ENCODE measurements around the gene RASA3.

The RASA3 gene

DNA sequence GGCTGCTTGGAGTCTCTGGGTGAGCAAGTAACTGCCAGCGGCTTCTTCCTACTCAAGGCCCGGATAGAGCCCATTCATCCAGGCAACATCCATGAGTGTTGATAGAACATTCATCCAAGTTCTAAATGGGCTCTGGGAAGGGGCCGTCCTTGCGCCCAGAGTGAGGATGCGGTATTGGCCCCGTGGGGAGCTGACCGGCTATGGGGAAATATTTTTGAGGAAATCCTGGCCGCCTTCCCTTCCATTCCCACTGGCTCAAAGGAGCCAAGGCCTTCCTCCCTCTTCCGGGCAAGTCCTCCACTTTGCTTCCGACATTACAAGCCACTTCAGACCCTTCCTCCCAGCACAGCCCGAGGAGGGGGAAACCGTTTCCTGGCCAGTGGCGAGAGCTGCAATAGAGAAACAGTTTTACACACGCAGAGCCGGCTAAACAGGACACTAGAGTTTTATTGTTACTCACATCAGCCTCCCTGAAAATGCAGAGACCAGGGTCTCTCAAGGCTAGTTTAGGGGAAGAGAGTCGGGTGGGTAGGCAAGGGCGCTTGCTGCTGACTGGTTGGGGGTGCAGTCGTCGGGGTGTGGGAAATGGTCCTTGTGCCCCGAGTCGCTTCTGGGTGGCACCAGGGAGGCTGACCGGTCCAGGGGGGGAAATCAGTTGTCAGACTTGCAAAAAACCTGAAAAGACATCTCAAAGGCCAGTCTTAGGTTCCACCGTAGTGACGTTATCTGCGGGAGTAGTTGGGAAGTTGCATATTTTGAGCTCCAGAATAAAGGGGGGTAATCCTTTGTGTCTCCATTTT is 196.1 kb downstream of the RASA3 start:
- DNase-seq (ENCODE audit: low read depth) = no peak

DNA sequence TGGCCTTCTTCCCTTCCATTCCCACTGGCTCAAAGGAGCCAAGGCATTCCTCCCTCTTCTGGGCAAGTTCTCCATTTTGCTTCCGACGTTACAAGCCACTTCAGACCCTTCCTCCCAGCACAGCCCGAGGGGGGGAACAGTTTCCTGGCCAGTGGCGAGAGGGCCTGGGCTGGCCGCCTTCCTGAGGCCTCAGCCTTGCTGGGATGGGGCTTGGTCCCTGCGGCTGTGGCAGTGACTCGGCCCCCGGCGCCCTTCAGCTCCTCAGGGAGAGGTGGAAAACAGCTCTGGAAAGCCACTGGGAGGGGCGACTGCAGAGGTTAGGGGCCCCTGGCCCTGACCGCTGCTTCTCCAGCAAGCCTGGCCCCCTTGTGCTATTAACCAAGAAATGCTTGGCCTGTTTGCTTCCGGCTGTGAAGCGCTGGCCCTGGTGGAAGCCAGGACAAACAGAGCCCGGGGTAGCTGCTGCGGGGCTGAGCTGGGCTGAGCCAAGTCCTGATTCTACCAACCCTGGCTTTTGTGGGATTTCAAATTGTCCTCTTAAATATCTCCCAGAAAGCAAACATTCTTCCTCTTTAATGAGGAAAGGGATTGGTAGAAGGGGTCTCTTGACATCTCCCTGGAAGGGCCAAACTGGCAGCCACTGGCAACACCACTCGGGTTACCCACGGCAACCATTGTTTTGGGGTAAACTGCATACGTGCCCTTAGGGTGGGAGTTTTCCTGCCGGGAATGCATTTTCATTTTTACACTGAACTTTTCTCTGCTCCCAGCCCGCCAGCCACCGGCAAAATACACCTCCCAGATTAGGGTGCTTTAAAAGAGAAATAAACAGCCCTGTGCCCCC is 197.2 kb downstream of the RASA3 start:
- no peak for DNase-seq (ENCODE audit: low read depth)

DNA sequence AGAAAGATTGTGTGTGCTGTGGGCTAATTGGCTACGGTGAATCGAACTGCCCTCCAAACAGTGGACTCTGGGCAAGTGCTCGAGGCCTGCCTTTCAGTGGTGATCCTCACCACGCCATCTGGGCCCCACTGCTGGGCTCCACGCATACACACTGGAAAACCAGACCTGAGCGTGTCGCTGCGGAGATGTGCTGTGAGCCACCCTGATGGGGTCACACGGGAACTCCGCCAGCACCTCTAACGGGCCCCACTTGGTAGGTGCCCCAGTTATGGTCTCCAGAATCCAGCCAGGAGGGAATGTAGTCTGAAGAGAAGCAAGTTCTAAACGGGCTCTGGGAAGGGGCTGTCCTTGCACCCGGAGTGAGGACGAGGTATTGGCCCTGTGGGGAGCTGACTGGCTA is 197.8 kb downstream of the RASA3 start:
- DNase-seq (ENCODE audit: low read depth) = no peak

DNA sequence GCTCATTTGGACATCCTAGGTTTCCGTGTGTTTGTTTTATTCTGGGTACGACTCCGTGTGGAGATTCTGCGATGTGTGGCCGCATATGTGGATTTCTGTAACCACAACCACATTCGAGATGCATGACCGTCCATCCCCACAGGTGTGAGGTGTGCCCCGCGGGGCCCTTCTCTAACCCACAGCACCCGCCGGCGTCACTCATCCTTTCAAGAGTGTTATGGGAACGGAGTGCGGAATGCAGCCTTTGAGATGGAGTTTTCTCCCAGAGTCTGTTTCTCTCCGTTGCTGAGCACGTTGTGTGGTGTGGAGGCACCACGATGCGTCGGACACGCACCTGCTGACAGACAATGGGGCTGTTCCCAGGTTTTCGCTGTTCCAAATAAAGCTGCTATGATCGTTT is 198.5 kb downstream of the RASA3 start:
- DNase-seq (ENCODE audit: low read depth) = no peak

DNA sequence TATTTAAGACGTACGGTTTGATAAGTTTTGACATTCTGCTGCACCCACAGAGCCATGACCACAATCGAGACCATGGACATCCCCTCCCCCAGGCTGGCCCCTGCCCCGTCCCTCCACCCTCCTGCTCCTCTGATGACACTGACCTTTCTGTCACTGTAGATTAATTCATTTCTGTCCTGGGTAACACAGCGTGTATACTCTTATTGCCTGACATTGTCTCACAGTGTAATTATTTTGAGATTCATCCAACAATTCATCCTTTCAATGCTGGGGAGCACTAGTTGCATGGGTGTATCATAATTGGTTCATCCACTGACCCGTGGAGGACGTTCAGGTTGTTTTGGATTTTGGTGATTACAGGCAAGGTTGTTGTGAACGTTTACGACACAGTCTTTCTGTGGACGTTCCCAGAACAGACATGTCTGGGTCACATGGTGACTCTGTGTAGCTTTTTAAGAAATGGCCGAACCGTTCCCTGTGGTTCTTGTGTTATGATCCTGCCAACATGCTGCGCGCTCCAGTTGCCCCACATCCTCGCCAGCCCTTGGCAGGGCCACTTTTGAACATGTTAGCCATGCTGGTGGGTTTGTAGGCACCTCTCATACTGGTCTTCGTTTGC is 200.5 kb downstream of the RASA3 start:
- DNase-seq (ENCODE audit: low read depth) = no peak

DNA sequence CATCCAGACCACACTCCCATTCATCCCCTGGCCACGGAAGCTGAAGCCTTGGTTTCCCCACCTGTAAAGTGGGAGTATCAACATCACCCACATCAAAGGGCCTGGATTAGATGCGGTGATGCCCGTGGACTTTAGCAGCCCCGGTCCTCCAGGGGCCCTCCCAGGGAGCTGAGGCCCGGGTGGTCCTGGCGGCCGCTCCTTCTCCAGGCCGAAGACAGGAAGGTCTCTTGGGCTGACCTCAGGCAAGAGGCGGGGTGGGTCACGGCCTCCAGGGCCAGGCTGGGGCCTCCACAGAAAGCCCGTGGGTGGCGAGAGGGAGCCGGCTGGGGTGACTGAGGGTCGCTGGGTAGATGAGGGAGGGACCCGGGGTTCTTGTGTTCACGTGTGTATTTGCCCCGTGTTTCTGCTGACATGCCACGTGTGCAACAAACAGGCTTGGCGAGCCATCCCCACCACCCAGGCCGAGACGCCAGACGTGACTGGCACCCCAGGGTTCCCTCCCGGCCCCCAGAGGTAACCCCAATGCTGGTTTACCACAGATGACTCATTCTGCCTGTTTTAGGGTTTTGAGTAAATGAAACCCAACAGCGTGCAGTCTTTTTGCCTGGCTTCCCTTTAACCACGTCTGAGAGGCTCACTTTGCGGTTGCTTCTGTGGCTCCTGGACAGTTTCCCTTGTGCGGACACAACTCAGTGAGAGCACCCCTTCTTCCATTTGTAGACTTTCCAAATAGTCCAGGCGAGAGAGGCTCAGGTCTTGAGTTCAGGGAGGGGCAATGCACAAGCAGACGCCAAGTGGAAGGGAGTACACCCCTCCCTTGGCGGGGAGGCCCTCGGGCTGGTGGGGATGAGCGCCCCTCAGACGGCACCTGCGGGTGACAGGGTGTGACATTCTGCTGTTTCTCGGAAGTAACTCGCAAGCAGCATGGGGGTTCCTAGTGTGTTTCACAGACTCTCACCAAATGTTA is 201.5 kb downstream of the RASA3 start:
- DNase-seq (ENCODE audit: low read depth) = no peak

DNA sequence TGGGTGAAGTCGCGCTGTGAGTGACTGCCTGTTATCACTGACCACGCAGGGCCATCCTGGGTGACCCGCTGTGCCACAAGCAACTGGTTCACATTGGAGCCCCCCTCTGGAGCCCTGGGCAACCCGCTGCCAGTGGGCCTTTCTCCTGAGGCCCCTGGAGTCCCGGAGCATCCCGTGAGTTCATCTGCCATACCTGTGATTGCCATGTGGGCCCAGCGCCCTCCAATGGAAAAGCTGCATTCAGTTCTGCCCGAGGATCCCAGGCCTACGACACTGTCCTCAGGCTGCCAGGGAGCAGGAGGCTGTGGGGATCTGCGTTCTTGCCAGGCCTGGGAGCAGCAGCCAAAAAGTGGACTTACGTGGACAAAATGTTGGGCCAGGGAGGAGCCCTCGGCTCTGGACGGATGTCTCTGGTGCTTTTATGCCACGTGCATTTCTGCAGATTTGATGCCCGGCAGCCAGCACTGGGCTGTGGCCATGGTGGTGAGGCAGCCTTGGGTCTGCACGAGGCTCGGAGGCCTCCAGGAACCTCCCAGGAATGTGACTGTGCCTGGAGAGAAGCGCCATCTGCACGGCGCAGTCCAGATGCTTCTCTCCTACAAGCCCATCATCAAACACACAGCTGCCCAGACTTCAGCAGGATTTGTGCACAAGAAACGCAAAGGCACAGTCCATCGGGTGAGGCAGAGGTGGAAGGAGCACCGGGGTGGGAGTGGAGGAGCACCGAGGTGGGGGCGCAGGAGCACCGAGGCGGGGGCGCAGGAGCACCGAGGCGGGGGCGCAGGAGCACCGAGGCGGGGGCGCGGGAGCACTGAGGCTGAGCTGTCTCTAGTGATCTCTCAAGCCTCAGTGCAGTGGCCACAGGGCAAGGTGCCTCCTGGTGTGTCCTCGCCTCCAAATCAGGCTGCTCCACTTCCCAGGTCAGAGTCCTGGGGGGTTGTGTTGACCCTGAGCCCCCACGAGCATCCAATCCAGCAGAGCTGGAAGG is 202.5 kb downstream of the RASA3 start:
- no peak for DNase-seq (ENCODE audit: low read depth)

DNA sequence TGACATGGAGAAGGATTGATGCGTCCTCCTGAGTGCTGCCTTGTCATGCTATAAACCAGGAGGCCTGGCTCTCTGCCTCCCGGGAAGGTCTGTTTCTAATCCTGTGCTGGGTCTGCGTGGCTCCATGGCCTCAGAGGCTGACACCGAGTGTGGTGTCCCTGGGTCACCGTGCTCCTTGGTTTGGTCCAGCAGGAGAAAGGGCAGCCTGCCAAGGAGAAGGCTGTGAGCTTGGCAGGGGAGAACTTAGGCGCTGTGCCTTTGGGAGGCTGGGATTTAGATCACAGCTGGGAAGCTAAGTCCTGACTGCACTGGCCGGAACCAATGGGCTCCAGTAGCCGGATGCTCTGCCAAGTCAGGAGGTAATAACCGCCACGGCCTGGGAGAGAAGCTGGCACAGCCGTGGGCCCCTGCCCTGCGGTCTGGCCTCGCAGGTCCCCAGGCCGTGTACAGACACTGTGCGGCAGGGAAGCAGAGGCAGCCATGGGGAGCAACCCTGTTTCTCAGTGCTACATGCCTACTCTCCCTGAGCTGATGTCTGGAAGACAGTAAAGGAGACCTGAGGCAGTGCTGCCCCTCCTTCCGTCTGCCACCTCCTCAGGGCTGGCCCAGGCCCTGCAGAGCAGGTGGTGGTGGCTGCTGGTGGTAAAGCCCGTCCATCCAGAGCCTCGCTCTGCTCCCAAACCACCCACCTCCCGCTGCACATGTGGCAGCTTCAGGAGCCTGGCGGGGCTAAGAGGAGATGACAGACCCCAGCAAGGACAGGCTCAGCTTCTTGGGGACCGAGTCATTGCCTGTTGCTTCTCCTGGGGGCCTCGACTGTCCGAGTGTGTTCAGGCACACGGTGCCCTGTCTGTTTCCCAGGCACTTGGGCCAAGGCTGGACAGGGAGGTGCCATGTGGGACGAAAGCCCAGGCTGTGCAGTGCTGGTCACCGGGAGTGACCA is 203.5 kb downstream of the RASA3 start:
- DNase-seq (ENCODE audit: low read depth) = no peak

All from HS-27A (cell line).